Tibial nerve (tissue), 4 donors: ENCODE results near the gene IZUMO2.

Source experiments
- CTCF ChIP-seq, 5 experiments: fragments of 200-600 bp in 3 of 5; fragments of 450-650 bp in 2 of 5; sonication (generic) in 3 of 5; IDR thresholded peaks; one replicate each; pipeline ENCODE4 v1.5.1; 2016 to 2019; ENCODE audit warnings: antibody characterized with exemption in 5 of 5, mild to moderate bottlenecking in 3 of 5, moderate library complexity in 2 of 5
- EP300 ChIP-seq, 2 donors: sonication (generic); formaldehyde crosslinking; IDR thresholded peaks; one replicate each; pipeline ENCODE4 v1.6.1; 2017; ENCODE audit warnings: antibody characterized with exemption in 2 of 2, mild to moderate bottlenecking in 1 of 2
- POLR2A ChIP-seq, 2 donors: fragments of 450-650 bp; IDR thresholded peaks; one replicate each; pipeline ENCODE4 v1.6.1; 2017; ENCODE audit warnings: antibody characterized with exemption in 2 of 2, mild to moderate bottlenecking in 2 of 2, moderate library complexity in 2 of 2

DNA sequence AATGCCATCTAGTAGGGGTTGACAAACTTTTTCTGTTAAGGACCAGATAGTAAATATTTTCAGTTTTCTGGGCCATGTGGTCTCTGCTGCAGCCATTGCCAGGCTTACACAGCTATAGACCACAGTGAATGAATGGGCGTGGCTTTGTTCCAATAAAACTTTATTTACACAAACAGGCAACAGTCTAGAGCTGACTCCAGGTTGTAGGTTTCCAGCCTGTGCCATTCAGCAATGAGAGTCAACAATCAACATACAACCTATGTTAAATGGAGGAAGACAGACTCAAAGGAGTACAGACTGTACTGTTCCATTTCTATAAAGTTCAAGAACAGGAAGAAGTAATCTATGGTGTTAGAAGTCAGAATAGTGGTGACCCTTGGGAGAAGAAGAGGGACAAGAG lies 15.2 kb upstream of the IZUMO2 start:
- TF ChIP-seq CTCF (IDR thresholded peaks at IDR 0.05) (no peak), POLR2A (IDR thresholded peaks at IDR 0.05) (no peak), EP300 (IDR thresholded peaks at IDR 0.05) (no peak)
